Natural killer cell treated with Interleukin-12 subunit alpha and Interleukin-12 subunit beta and Interleukin-15 and Interleukin-18, amount 100 ng/mL, for 72 hours (primary cell): ENCODE measurements around the gene CERS6. TPM values are rescaled to one million over a fixed set of nuclear protein-coding genes. Genes with fewer than 3 reads are reported as not detected.

Experiments
- ATAC-seq, 2 donors: fragments of 150-1000 bp; cut with Tn5 transposase in 1 of 2; sonication (Bioruptor Pico), chemical (Tn5 transposase) in 1 of 2; 2 replicates each; pipeline ENCODE4 v1.10.0; 2021
- DNase-seq: peaks from one replicate; pipeline ENCODE4 v3.0.0; 2022; ENCODE audit warnings: low spot score
- H3K27ac Mint-ChIP-seq, 2 donors: 1 replicate in 1 of 2; 2 replicates in 1 of 2; pipeline ENCODE4 v1.8.0; 2022; ENCODE audit warnings: mixed read lengths in 2 of 2, mild to moderate bottlenecking in 1 of 2, moderate library complexity in 1 of 2
- H3K27me3 Mint-ChIP-seq, 2 donors: 1 replicate in 1 of 2; 2 replicates in 1 of 2; pipeline ENCODE4 v1.8.0; 2022; ENCODE audit warnings: mixed read lengths in 2 of 2
- H3K36me3 Mint-ChIP-seq: one replicate; pipeline ENCODE4 v1.8.0; 2022; ENCODE audit warnings: mixed read lengths
- H3K4me1 Mint-ChIP-seq, 2 donors: 1 replicate in 1 of 2; 2 replicates in 1 of 2; pipeline ENCODE4 v1.8.0; 2022; ENCODE audit warnings: low read depth in 2 of 2, mixed read lengths in 2 of 2, mild to moderate bottlenecking in 1 of 2
- H3K4me3 Mint-ChIP-seq: one replicate; pipeline ENCODE4 v1.8.0; 2022; ENCODE audit warnings: mixed read lengths
- H3K9me3 Mint-ChIP-seq: 2 replicates; pipeline ENCODE4 v1.8.0; 2022; ENCODE audit warnings: mixed read lengths
- total RNA-seq, 2 donors: library from RNA; stranded (reverse); gene quantifications; one replicate each; pipeline ENCODE4 v1.2.3, GENCODE V29; 2022

Gene CERS6
- total RNA-seq, 2 donors from 2014 or later = 17.8 to 19.5 TPM

GRCh38 chr2:168528016-168528415 is 71.9 kb downstream of the CERS6 start:
- peaks cover 42 to 51% of the 10 kb centered on the region in 2 donors for H3K4me1 Mint-ChIP-seq

GRCh38 chr2:168528469-168528868 is 72.4 kb downstream of the CERS6 start:
- Mint-ChIP-seq H3K9me3 (peaks cover 4% of the 10 kb centered on the region), H3K27me3 (no peaks in the 10 kb centered on the region), H3K4me3 (no peak overlapping the region), H3K4me1 (peaks cover 44 to 50% of the 10 kb centered on the region in 2 donors), H3K36me3 (no peaks in the 10 kb centered on the region), H3K27ac (peak overlapping the region; percentile 36 to 73)
- DNase-seq (no peak), ATAC-seq (no peak)

More at GRCh38 chr2:168528016-168528415, 71.9 kb downstream of the CERS6 start:
- Mint-ChIP-seq H3K36me3 (no peaks in the 10 kb centered on the region), H3K27me3 (no peaks in the 10 kb centered on the region), H3K4me3 (no peak overlapping the region), H3K27ac (no peak overlapping the region), H3K9me3 (peaks cover 4% of the 10 kb centered on the region)
- ATAC-seq = no peak
- DNase-seq = no peak

- ATAC-seq = peak; percentile 78 to 82
Measured at GRCh38 chr2:168529054-168529833, 73.2 kb downstream of the CERS6 start.

GRCh38 chr2:168529900-168530561 is 74.0 kb downstream of the CERS6 start:
- Mint-ChIP-seq H3K4me3 (no peak overlapping the region), H3K9me3 (peaks cover 7% of the 10 kb centered on the region), H3K27me3 (no peaks in the 10 kb centered on the region), H3K27ac (peak overlapping the region in 1 of 2 donors; percentile 57), H3K36me3 (no peaks in the 10 kb centered on the region), H3K4me1 (peaks cover 42 to 46% of the 10 kb centered on the region in 2 donors)
- ATAC-seq = no peak
- no peak for DNase-seq

More at GRCh38 chr2:168529054-168529833, 73.2 kb downstream of the CERS6 start:
- Mint-ChIP-seq H3K27ac (peak overlapping the region; percentile 36 to 73), H3K9me3 (peaks cover 7% of the 10 kb centered on the region), H3K27me3 (no peaks in the 10 kb centered on the region), H3K36me3 (no peaks in the 10 kb centered on the region), H3K4me1 (peaks cover 43 to 44% of the 10 kb centered on the region in 2 donors), H3K4me3 (peak overlapping the region; percentile 8)
- no peak for DNase-seq

- Mint-ChIP-seq H3K27me3 (no peaks in the 10 kb centered on the region), H3K36me3 (no peaks in the 10 kb centered on the region), H3K4me1 (peaks cover 42 to 46% of the 10 kb centered on the region in 2 donors), H3K9me3 (peaks cover 7% of the 10 kb centered on the region), H3K4me3 (peak overlapping the region; percentile 1), H3K27ac (peak overlapping the region; percentile 26 to 57)
- ATAC-seq (no peak), DNase-seq (no peak)
Measured at GRCh38 chr2:168530982-168531622, 75.0 kb downstream of the CERS6 start.

GRCh38 chr2:168534926-168535325 is 78.9 kb downstream of the CERS6 start:
- Mint-ChIP-seq H3K4me1 (peaks cover 42 to 54% of the 10 kb centered on the region in 2 donors), H3K27ac (no peak overlapping the region), H3K27me3 (no peaks in the 10 kb centered on the region), H3K36me3 (peaks cover 6% of the 10 kb centered on the region), H3K4me3 (no peak overlapping the region), H3K9me3 (peaks cover 12% of the 10 kb centered on the region)
- DNase-seq = no peak
- no peak for ATAC-seq

GRCh38 chr2:168536925-168537466 is 80.9 kb downstream of the CERS6 start:
- DNase-seq = no peak
- H3K4me3 Mint-ChIP-seq = no peak overlapping the region
- peak overlapping the region; percentile 31 to 82 for H3K27ac Mint-ChIP-seq
- H3K9me3 Mint-ChIP-seq = peaks cover 13% of the 10 kb centered on the region
- peak; percentile 73 to 87 for ATAC-seq
- peaks cover 27% of the 10 kb centered on the region for H3K36me3 Mint-ChIP-seq
- peaks cover 25 to 41% of the 10 kb centered on the region in 2 donors for H3K4me1 Mint-ChIP-seq
- H3K27me3 Mint-ChIP-seq = no peaks in the 10 kb centered on the region

GRCh38 chr2:168538133-168538532 is 82.1 kb downstream of the CERS6 start:
- peak in 1 of 2 donors; percentile 7 for ATAC-seq
- peaks cover 28% of the 10 kb centered on the region for H3K36me3 Mint-ChIP-seq
- peak overlapping the region; percentile 34 for H3K4me3 Mint-ChIP-seq
- no peaks in the 10 kb centered on the region for H3K27me3 Mint-ChIP-seq
- H3K9me3 Mint-ChIP-seq = peaks cover 13% of the 10 kb centered on the region
- no peak for DNase-seq
- H3K4me1 Mint-ChIP-seq = peaks cover 20 to 37% of the 10 kb centered on the region in 2 donors
- H3K27ac Mint-ChIP-seq = peak overlapping the region; percentile 31 to 82

GRCh38 chr2:168538534-168538933 is 82.5 kb downstream of the CERS6 start:
- H3K4me3 Mint-ChIP-seq = peak overlapping the region; percentile 34
- H3K36me3 Mint-ChIP-seq = peaks cover 28% of the 10 kb centered on the region
- ATAC-seq (peak in 1 of 2 donors; percentile 51), DNase-seq (no peak)
- H3K27me3 Mint-ChIP-seq = no peaks in the 10 kb centered on the region
- peak overlapping the region; percentile 31 to 82 for H3K27ac Mint-ChIP-seq
- H3K9me3 Mint-ChIP-seq = peaks cover 13% of the 10 kb centered on the region
- H3K4me1 Mint-ChIP-seq = peaks cover 18 to 33% of the 10 kb centered on the region in 2 donors

GRCh38 chr2:168539945-168540344 is 83.9 kb downstream of the CERS6 start:
- peaks cover 10% of the 10 kb centered on the region for H3K9me3 Mint-ChIP-seq
- no peak for ATAC-seq
- H3K36me3 Mint-ChIP-seq = peaks cover 28% of the 10 kb centered on the region
- no peak overlapping the region for H3K4me3 Mint-ChIP-seq
- no peak overlapping the region for H3K27ac Mint-ChIP-seq
- no peak for DNase-seq
- no peaks in the 10 kb centered on the region for H3K27me3 Mint-ChIP-seq
- peaks cover 18 to 24% of the 10 kb centered on the region in 2 donors for H3K4me1 Mint-ChIP-seq

GRCh38 chr2:168541858-168542257 is 85.8 kb downstream of the CERS6 start:
- Mint-ChIP-seq H3K27ac (no peak overlapping the region), H3K27me3 (no peaks in the 10 kb centered on the region), H3K4me3 (no peak overlapping the region), H3K4me1 (peaks cover 28 to 38% of the 10 kb centered on the region in 2 donors), H3K36me3 (peaks cover 28% of the 10 kb centered on the region), H3K9me3 (peaks cover 10% of the 10 kb centered on the region)
- ATAC-seq = no peak
- no peak for DNase-seq

GRCh38 chr2:168543037-168543436 is 87.0 kb downstream of the CERS6 start:
- ATAC-seq (no peak), DNase-seq (no peak)
- Mint-ChIP-seq H3K4me1 (peaks cover 17 to 32% of the 10 kb centered on the region in 2 donors), H3K9me3 (peaks cover 10% of the 10 kb centered on the region), H3K27me3 (no peaks in the 10 kb centered on the region), H3K4me3 (no peak overlapping the region), H3K27ac (no peak overlapping the region), H3K36me3 (peaks cover 34% of the 10 kb centered on the region)

GRCh38 chr2:168543935-168544334 is 87.9 kb downstream of the CERS6 start:
- Mint-ChIP-seq H3K27ac (no peak overlapping the region), H3K27me3 (no peaks in the 10 kb centered on the region), H3K4me1 (peaks cover 10 to 27% of the 10 kb centered on the region in 2 donors), H3K36me3 (peaks cover 36% of the 10 kb centered on the region), H3K4me3 (no peak overlapping the region), H3K9me3 (peaks cover 6% of the 10 kb centered on the region)
- ATAC-seq (no peak), DNase-seq (no peak)
